Colonic mucosa (tissue), 4 donors: ENCODE results near the gene PEX13. TPM values are rescaled to one million over a fixed set of nuclear protein-coding genes. Genes with fewer than 3 reads are reported as not detected.

Source experiments
- DNase-seq: peaks from one replicate; pipeline ENCODE4 v3.0.0-alpha.2; 2020
- H3K27ac ChIP-seq: fragments of 200-600 bp; one replicate; pipeline ENCODE4 v1.8.0; 2021
- H3K27me3 ChIP-seq: fragments of 200-600 bp; one replicate; pipeline ENCODE4 v1.8.0; 2021
- H3K36me3 ChIP-seq: fragments of 200-600 bp; one replicate; pipeline ENCODE4 v1.8.0; 2021
- H3K4me1 ChIP-seq: fragments of 200-600 bp; one replicate; pipeline ENCODE4 v1.8.0; 2021; ENCODE audit warnings: mild to moderate bottlenecking
- H3K4me3 ChIP-seq: fragments of 200-600 bp; one replicate; pipeline ENCODE4 v1.8.0; 2021
- H3K9ac ChIP-seq, 2 donors: one replicate each; pipeline ENCODE4 v1.7.0; 2013; ENCODE audit warnings: control low read depth in 2 of 2, low read depth in 2 of 2, low read length in 2 of 2
- H3K9me3 ChIP-seq: fragments of 200-600 bp; one replicate; pipeline ENCODE4 v1.8.0; 2021
- intact Hi-C: fragments of 100-400 bp; cut with DNase I; formaldehyde crosslinking; loops from one replicate; pipeline ENCODE4 v1.14.1; 2022
- total RNA-seq, 2 donors: library from RNA; stranded (reverse); fragmentation: NEBNext Ultra II Directional in 1 of 2; extraction: Animal tissue kit (Norgen Biotek cat#: 25700) in 1 of 2; gene quantifications; one replicate each; pipeline ENCODE4 v1.2.1, GENCODE V29; 2021
- TF ChIP-seq, protein P1 (sequence below): fragments of 200-600 bp; IDR thresholded peaks from one replicate; pipeline ENCODE4 v1.8.0; 2022; ENCODE audit warnings: antibody characterized with exemption, mild to moderate bottlenecking
- donor health status: healthy.
- donor health status: DM: no; HTN: no; CAD: no.
- donor health status: DM: no; HTN: no; CAD: no.

The PEX13 gene
- total RNA-seq, 2 donors from 2014 or later = 31.7 to 44.1 TPM

DNA sequence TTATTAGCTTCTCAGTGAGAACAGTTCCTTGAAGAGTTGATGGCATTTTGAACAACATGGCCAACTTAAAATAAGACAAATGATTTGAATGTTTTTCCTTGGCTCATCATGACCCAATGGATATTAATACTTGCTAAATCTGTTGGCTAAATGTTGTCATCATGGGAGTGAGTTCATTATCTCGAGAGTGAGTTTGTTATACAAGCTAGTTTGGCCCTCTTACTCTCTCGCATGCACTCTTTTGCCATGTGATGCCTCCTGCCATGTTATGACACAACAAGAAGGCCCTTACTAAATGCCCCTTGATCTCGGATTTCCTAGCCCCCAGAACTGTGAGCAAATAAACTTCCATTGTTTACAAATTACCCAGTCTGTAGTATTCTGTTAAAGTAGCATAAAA lies 25.3 kb downstream of the PEX13 start:
- DNase-seq = no peak
- intact Hi-C loops = no loop called here
- H3K4me3 ChIP-seq = no peak overlapping the region
- H3K36me3 ChIP-seq = no peaks in the 10 kb centered on the region
- TF ChIP-seq, protein P1, sequence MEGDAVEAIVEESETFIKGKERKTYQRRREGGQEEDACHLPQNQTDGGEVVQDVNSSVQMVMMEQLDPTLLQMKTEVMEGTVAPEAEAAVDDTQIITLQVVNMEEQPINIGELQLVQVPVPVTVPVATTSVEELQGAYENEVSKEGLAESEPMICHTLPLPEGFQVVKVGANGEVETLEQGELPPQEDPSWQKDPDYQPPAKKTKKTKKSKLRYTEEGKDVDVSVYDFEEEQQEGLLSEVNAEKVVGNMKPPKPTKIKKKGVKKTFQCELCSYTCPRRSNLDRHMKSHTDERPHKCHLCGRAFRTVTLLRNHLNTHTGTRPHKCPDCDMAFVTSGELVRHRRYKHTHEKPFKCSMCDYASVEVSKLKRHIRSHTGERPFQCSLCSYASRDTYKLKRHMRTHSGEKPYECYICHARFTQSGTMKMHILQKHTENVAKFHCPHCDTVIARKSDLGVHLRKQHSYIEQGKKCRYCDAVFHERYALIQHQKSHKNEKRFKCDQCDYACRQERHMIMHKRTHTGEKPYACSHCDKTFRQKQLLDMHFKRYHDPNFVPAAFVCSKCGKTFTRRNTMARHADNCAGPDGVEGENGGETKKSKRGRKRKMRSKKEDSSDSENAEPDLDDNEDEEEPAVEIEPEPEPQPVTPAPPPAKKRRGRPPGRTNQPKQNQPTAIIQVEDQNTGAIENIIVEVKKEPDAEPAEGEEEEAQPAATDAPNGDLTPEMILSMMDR = no peak
- no peaks in the 10 kb centered on the region for H3K27me3 ChIP-seq
- no peak overlapping the region for H3K27ac ChIP-seq
- no peaks in the 10 kb centered on the region for H3K9me3 ChIP-seq
- H3K9ac ChIP-seq = no peak overlapping the region
- no peaks in the 10 kb centered on the region for H3K4me1 ChIP-seq

DNA sequence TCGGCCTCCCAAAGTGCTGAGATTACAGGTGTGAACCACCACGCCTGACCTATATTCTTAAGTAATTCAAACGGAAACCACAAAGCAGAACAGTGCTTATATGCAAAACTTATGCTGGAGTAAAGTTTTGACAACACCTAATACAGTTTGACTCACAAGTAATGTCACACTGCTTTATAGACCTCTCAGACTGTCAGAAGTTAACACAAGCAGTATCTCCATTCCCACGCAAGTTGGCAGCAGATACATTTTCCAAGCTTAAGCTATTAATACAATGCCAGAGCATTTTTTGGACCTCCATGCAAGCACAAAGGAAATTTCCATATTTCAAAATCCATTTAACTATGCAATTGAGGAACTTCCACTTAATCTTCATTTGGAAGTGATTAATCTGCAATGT lies 27.1 kb downstream of the PEX13 start:
- Histone ChIP-seq H3K36me3 (peaks cover 7% of the 10 kb centered on the region), H3K9ac (no peak overlapping the region), H3K9me3 (no peaks in the 10 kb centered on the region), H3K27me3 (no peaks in the 10 kb centered on the region), H3K4me3 (no peak overlapping the region), H3K27ac (no peak overlapping the region), H3K4me1 (no peaks in the 10 kb centered on the region)
- TF ChIP-seq, protein P1 = no peak
- intact Hi-C loops = no loop called here
- no peak for DNase-seq

DNA sequence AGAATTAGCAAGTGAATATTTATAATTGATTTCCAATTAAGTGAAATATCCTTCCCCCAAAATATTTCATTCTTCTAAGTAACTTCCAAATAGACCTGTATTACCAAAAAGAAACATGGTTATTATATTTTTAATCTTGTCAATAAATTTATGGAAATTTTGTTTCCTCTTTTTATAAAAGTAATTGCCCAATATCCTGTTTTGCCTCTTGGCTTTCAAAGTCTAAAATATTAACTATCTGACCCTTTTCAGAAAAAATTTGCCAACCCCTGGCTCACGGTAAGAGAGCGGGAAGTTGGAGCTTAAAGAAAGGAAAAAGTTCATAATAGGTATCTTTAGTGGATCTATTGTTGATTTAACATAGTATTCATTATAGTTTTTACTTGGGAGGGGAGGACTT lies 27.7 kb downstream of the PEX13 start:
- Histone ChIP-seq H3K27me3 (no peaks in the 10 kb centered on the region), H3K36me3 (peaks cover 13% of the 10 kb centered on the region), H3K27ac (no peak overlapping the region), H3K9me3 (no peaks in the 10 kb centered on the region), H3K4me3 (no peak overlapping the region), H3K4me1 (no peaks in the 10 kb centered on the region), H3K9ac (no peak overlapping the region)
- TF ChIP-seq, protein P1 = no peak
- intact Hi-C loops = no loop called here
- DNase-seq = no peak

DNA sequence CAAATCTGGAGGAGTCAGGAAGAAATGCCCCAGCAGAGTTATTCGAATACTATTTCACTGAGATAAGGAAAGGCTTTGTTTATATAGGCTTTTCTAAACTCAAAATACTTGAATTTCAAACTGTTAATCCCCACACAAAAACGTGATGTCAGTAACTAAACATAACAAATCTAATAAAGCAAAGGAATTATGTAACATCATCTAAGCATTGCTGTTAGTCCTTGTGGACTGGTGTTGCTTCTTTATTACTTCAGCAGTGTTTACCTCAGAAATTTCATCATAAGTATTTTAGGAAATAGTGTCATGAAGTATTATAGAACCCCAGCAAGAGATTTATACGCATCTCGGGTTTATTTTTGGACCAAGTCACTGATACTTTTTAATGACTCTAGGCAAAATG lies 28.5 kb downstream of the PEX13 start:
- no peak for DNase-seq
- H3K36me3 ChIP-seq = peaks cover 13% of the 10 kb centered on the region
- no peak overlapping the region for H3K4me3 ChIP-seq
- H3K9ac ChIP-seq = no peak overlapping the region
- intact Hi-C loops = no loop called here
- TF ChIP-seq, protein P1 = no peak
- no peaks in the 10 kb centered on the region for H3K4me1 ChIP-seq
- H3K27me3 ChIP-seq = no peaks in the 10 kb centered on the region
- H3K9me3 ChIP-seq = no peaks in the 10 kb centered on the region
- H3K27ac ChIP-seq = no peak overlapping the region

DNA sequence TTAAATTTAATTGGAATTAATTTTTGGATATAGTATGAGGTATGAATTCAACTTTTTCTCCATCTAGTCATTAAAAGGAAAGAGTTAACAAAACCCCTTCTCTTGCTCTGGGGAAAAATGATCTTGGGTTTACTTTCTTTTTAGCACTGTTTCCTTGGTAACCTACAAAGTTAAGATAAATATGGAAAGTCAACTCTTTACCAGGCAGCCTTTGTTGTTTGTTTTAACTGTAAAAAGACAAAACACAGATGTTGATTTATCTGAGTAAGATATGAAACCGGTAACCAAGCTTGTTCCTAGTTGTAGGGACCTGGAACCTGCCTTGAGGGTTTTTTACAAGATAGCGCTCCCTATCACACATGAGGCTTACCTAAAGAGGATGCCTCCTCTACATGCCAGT lies 38.0 kb downstream of the PEX13 start:
- Histone ChIP-seq H3K36me3 (no peaks in the 10 kb centered on the region), H3K9ac (no peak overlapping the region), H3K9me3 (no peaks in the 10 kb centered on the region), H3K4me1 (no peaks in the 10 kb centered on the region), H3K27me3 (no peaks in the 10 kb centered on the region), H3K4me3 (no peak overlapping the region), H3K27ac (no peak overlapping the region)
- DNase-seq = no peak
- TF ChIP-seq, protein P1 = no peak
- intact Hi-C loops = no loop called here

DNA sequence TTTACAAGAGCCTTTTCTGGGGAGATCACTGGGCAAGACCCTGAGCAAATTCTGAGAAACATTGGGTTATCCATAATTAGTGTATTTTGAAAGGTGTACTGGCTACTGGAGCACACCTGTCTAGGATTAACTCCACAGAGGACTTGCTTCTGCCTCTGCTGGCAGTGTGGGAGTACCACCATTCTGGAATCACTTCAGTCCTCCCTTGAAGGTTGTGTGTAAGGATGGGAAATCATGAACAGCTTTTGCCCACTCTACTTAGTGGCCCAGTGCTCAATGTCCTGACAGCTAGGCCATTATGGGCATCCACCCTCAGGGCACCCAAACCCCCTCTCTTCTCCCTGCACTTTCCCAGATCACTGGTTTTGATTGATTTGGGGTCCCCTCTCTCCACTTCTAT lies 40.0 kb downstream of the PEX13 start:
- no peaks in the 10 kb centered on the region for H3K27me3 ChIP-seq
- no peaks in the 10 kb centered on the region for H3K9me3 ChIP-seq
- H3K36me3 ChIP-seq = no peaks in the 10 kb centered on the region
- no peak overlapping the region for H3K9ac ChIP-seq
- TF ChIP-seq, protein P1 = no peak
- intact Hi-C loops = no loop called here
- H3K4me1 ChIP-seq = no peaks in the 10 kb centered on the region
- no peak overlapping the region for H3K27ac ChIP-seq
- H3K4me3 ChIP-seq = no peak overlapping the region
- no peak for DNase-seq
